Cerebellar nuclear complex (tissue), 1 donor: ENCODE data around the gene PCYT2.

Source experiments
- DNase-seq, 2 experiments: peaks; one replicate each; lab custom pipeline; 2025; lab: John Stamatoyannopoulos, UW

The PCYT2 gene

GRCh38 chr17:81942167-81942553 lies 31.0 kb upstream of the PCYT2 start:
- no peak for DNase-seq

DNA sequence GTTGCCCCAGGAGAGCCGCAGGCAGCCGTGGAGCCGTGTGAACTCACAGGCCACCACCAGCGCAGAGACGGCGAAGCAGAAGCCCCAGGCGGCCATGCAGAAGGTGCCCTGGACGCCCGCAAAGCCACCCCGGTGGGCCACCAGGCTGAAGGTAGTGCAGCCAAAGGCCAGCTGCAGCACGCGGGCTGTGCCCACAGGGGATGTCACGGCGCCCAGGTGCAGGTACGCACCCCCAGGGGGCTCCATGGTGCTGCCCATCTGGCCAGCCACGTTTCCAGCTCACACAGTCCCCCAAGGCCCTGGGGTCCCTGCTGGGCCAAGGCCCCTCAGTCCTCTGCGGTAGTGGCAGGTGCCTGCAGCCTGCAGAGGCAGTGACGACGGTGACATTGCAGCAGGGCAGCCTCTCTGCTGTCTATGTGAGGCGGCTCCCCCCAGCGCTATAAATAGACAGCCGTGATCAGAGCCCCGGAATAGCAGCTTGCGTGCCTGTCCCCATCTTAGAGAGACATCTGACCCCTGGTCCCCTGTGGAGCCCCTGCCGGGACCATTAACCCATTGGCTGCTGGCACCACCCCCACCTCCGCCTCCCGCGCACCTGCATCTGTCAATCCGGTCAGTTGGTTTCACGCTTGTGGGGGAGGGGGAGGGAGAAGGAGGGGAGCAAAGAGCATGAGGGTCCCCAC lies 30.4 kb upstream of the PCYT2 start:
- no peak for DNase-seq

DNA sequence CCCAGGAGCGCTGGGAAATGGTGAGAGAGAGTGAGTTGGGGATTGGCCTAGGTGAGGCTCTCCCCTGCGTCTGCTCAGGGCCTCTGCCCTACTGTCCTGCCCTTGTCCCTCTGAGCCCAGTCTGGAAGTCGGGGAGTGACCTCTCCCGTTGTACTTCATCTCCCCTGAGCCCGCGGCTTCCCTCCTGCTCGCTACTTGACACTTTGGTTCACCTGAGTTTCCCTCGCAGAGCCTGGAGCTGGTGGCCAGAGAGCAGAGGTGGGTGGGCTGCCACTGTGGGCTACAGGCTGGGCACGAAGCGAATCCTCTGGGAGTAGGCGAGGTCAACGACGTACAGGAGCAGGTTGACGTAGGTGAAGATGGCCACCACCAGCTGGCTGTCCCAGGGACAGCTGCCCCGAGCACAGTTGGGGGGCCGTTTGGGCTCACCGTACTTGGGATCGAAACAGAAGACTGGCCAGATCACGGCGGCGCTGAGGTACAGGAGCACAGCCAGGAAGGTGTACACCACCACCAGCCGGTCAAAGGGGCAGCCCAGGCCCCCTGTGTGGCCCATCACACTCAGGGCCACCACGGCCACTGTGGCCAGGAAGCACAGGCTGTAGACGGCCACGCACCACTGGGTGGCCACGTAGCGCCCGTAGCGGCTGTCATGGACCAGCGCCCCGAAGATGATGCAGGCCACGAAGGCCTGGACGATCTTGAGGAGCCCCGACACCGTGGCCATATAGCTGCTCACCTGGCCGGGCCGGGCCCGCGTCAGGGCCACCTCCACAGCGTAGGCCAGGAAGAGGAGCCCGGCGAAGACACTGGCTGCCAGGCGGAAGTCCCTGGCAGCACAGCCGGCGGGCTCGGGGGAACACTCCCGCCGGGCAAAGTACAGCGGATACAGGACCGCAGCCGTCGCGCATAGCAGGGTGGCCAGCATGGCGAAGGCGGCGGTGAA lies 29.6 kb upstream of the PCYT2 start:
- DNase-seq = no peak

- no peak for DNase-seq
Observed at GRCh38 chr17:81939881-81940385, 28.7 kb upstream of the PCYT2 start.

GRCh38 chr17:81939218-81939617 lies 28.0 kb upstream of the PCYT2 start:
- DNase-seq = no peak

DNA sequence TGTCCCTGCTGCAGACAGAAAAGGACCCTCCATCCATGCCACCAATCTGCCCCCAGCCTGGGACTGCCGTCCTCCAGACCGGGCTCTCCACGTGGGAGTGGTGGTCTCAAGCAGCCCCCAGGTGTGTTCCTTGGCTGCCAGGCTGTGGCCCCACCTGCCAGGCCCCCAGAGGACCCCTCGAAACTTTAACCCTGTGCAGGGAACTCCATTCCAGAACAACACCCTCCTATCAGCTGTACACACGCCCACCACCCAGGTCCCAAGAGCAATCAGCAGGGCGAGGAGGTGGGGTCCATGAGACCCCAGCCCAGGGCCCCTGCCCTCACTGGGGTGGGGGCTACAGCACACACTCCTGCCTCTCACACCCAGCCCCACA lies 24.5 kb upstream of the PCYT2 start:
- DNase-seq = no peak

DNA sequence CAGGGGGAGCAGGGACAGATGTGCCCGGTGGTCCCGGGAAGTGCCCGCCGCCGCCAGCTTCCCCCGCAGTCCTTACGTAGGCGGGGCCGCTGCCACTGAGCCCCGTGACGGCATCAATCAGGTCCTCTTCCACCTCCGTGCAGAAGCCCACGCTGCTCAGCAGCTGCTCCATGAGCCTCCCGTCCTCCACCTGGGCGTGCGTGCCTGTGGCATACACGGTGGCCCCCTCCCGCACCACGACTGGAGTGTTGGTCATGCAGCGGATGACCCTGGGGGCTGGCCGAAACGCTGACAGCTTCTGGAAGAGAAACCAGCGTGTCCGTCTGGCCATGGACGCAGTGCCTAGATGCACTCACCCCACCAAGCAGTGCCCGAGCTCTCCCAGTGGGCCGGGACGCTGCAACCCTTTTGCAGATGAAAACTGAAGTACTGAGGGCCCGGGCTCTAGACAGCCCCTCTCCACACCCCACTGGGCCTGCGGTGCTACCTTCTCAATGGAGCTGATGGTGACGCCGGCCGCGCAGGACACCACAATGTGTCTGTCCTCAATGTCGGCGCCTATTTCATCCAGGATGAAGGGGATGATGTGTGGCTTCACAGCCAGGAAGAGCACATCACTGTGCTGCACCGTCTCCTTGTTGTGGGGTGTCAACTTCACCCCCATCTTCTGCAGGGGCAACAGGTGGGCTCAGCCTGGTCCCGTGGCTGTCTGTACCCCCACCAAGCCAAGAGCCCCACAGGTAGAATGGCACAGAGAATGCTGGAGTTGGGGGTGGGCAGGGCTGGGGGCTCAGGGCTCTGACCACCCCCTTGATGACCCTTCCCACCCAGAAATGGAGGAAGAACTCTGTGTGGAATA lies 23.9 kb upstream of the PCYT2 start:
- DNase-seq = no peak

DNA sequence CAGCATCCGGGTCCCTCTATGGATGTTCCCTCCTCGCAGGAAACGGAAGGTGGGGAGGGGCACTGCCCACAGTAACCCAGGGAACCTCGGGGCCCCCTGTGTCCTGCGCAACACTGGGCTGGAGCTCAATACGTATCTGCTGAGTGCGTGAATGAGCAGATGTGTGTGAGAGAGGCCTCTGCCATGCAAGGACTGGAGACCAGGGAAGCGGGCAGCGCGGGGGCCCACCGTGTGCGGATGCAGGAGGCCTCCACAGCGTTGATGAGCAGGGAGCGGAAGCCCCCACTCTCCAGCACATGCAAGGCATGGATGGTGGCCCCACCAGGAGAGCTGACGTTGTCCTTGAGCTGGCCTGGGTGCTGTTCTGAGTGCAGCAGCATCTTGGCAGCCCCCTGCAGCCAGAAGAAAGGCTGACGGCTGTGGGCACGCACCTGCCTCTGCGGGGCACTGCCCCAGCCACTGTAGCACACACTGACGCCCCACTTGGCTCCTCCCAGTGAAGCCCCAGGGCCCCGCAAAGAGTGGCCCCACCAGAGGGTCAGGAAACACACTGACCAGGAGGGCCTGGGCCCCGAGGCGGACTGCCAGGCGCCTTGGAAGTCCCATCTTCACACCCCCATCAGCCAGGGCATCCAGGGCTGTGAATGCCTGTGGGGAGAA lies 23.0 kb upstream of the PCYT2 start:
- no peak for DNase-seq

- no peak for DNase-seq
Observed at GRCh38 chr17:81933178-81933699, 22.0 kb upstream of the PCYT2 start.

DNA sequence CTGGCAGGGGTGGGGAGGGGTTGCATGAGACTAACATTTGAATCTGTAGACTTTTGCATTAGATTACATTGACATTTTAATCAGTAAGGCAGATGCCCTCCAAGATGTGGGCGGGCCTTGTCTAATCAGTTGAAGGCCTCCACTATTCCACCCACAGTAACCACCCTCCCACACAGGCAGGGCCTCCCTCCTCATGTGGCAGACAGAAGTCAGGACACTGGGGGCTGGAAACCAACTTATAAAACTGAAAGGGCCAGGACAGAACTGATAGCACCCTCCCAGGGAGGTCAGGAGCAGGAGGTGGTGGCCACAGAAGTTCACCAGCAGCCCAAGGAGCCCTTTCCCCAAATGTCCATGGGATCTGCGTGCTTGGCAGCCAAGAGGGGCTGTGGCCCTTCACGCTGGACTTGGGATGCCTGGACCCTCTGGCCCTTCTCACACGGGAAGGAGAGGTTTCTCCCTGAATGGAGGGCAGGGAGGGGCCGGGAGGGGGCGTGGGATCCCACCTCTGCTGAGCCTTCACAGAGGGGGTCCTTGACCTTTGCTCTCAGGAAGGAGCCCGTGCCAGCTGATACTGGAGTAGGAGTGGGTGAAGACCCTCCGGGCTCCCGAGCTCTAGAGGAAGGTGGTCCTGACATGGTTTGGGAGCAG lies 21.3 kb upstream of the PCYT2 start:
- no peak for DNase-seq

DNA sequence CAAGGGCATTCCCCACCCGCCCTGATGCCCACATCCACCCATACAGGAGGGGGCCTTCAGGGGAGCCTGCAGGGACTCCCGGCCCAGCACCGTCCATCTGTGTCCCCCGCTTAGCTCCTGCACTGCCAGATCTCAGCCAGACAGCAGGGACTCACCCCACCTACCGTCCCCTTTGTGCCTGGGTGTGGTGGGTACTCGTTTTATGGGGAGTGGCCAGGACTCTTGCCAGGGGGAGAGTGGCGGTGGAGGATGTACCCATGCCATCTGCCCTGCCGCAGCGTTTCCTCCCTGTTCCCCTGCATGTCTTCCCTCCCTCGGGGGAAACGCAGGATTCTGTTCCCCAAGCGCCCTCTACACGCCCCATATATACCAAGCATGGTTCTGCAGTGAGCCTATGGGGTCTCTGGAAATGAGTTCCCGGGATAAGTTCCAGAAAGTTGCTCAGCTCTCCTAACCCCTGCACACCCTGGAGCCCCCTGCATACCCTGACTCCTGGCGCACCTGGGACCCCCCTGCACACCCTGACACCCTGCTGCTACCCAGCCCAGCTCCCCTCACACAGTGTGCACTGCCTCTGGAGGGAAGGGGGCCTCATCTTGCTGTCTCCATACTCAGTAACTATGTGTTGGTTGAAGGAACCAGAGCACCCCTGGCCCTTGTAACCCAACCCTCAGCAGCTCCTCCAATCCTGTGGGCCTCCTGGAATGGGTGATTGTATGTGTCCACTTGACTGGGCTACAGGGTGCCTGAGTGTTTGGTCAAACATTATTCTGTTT lies 20.5 kb upstream of the PCYT2 start:
- DNase-seq = no peak

DNA sequence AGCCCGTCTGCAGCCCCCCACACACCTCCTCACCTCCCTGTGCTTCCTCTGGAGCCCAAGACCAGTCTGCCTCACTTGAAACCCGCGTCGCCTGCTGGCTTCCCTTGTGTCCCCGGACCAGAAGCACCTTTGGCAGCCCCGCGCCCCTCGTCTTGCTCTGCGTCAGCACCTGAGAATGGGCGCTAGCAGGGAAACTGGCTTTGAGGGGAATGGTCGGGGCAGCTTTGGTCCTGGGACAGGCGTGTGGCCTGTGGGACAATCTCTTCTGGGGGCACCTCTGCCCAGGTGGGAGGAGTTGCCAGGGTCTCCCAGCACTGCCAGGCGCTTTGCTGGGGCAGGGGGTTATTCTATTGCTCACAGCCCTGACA lies 20.0 kb upstream of the PCYT2 start:
- no peak for DNase-seq

- no peak for DNase-seq
Observed at GRCh38 chr17:81930142-81931125, 19.2 kb upstream of the PCYT2 start.

DNA sequence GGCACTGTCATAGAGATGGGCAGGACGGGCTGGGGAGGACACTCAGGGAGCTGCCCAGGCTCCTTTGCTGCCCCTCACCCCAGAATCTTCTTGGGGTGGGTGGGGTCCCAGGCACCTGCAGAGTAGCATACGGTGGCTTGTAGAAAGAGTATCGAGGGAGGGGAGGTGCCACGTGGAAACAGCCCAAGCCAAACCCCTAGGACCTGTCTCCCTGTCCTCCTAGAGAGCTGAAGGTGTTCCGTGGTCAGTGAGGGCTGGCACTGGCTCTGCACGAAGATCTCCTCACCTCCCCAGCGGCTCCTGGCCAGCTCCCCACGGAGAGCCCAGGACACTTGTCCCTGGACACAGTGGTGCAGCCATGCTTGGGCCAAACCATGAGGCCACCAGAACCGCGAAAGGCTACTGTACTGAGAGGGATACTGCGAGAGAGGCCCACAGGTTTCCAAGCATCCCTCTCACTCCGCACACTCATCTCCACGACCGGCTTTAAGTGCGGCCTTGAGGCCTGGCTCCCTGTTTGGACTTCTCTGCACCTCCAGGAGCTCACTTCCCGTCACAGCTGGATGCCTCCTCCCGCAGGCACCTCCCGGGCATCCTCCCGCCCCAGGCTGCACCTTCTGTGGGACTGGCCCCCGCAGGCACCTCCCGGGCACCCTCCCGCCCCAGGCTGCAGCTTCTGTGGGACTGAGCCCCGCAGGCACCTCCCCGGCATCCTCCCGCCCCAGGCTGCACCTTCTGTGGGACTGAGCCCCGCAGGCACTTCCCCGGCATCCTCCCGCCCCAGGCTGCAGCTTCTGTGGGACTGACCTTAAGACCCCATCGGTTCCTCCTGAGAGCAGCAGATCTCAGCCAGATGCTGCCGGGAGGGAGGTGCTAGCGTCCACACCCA lies 18.3 kb upstream of the PCYT2 start:
- no peak for DNase-seq

DNA sequence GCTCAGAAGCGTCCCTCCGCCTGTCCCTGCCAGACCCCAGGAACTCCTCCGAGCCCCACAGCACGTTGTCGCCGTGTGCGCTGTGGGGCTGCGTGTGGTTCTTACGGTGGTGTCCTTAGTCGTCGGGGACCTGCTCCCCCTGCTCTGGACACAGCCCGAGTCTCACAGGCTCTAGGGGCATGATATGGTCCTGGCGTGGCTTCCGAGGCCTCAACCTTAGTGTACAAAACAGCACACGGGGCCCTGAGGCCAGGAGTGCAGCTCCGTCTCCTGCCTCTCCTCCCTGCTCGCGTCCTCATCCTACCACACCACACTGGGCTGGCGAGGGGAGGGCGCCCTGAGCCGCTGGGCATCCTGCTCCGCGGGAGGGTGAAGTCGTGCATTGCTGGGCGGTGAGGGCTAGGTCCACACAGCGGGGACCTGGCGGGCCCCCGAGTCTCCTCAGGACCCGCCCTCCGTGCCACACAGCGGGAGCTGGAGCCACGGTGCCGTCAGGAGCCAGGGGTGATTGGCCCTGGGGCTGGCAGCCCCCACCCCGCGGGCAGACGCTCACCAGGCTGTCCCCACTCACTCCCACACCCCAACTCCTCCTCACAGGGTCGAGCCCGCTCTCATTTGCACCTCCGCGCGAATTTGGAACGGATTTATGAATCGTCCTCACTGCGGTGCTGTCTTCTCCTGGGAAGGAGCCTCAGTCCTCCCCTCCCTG lies 17.5 kb upstream of the PCYT2 start:
- DNase-seq = no peak

GRCh38 chr17:81927653-81928543 lies 16.7 kb upstream of the PCYT2 start, which contains the start of gene MAFG:
TSS of gene MAFG (minus strand) at chr17:81927735. CDS start at chr17:81923185, 4,550 bp downstream.
- peak in 1 of 2 experiments; percentile 40 for DNase-seq
